ENCODE data around the gene MMP24.

- TF ChIP-seq EGR1 (IDR thresholded peaks at IDR 0.05; ENCODE audit: low read depth in 2 of 2) = no peak
- TF ChIP-seq, protein P1, sequence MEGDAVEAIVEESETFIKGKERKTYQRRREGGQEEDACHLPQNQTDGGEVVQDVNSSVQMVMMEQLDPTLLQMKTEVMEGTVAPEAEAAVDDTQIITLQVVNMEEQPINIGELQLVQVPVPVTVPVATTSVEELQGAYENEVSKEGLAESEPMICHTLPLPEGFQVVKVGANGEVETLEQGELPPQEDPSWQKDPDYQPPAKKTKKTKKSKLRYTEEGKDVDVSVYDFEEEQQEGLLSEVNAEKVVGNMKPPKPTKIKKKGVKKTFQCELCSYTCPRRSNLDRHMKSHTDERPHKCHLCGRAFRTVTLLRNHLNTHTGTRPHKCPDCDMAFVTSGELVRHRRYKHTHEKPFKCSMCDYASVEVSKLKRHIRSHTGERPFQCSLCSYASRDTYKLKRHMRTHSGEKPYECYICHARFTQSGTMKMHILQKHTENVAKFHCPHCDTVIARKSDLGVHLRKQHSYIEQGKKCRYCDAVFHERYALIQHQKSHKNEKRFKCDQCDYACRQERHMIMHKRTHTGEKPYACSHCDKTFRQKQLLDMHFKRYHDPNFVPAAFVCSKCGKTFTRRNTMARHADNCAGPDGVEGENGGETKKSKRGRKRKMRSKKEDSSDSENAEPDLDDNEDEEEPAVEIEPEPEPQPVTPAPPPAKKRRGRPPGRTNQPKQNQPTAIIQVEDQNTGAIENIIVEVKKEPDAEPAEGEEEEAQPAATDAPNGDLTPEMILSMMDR (IDR thresholded peaks at IDR 0.05; ENCODE audit: low read depth, low read length, missing input control) = peak; percentile 58
- TF ChIP-seq RAD21 (IDR thresholded peaks at IDR 0.05) = peak; percentile 61 to 77
- TF ChIP-seq, protein P2, sequence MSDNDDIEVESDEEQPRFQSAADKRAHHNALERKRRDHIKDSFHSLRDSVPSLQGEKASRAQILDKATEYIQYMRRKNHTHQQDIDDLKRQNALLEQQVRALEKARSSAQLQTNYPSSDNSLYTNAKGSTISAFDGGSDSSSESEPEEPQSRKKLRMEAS (IDR thresholded peaks at IDR 0.05) = no peak
These were observed 80.5 kb downstream of the MMP24 start for GRCh38 chr20:35306931-35307517.

Measured in liver (tissue), 3 donors.